ENCODE results near the gene ROR1.

The ROR1 gene

GRCh38 chr1:63773815-63774616, at the start of gene ROR1:
Gene ROR1 (plus strand): TSS chr1:63774017.
- peak; percentile 18 for DNase-seq

- DNase-seq, result no peak
Observed at GRCh38 chr1:63724375-63724899, 49.4 kb upstream of the ROR1 start.

- DNase-seq, result no peak
Observed at GRCh38 chr1:63728611-63729226, 45.1 kb upstream of the ROR1 start.

GRCh38 chr1:63729227-63729620, 44.6 kb upstream of the ROR1 start:
- DNase-seq, result no peak

- no peak for DNase-seq
Observed at GRCh38 chr1:63730211-63730610, 43.6 kb upstream of the ROR1 start.

- no peak for DNase-seq
Observed at GRCh38 chr1:63731117-63732043, 42.4 kb upstream of the ROR1 start.

GRCh38 chr1:63732666-63733065, 41.2 kb upstream of the ROR1 start:
- no peak for DNase-seq

- no peak for DNase-seq
Observed at GRCh38 chr1:63738772-63739171, 35.0 kb upstream of the ROR1 start.

GRCh38 chr1:63739452-63739851, 34.4 kb upstream of the ROR1 start:
- no peak for DNase-seq

GRCh38 chr1:63740432-63740831, 33.4 kb upstream of the ROR1 start:
- no peak for DNase-seq

- DNase-seq, result no peak
Observed at GRCh38 chr1:63742526-63742925, 31.3 kb upstream of the ROR1 start.

GRCh38 chr1:63743781-63744180, 30.0 kb upstream of the ROR1 start:
- no peak for DNase-seq

- no peak for DNase-seq
Observed at GRCh38 chr1:63746129-63746864, 27.5 kb upstream of the ROR1 start.

- DNase-seq, result no peak
Observed at GRCh38 chr1:63747445-63747844, 26.4 kb upstream of the ROR1 start.

GRCh38 chr1:63748046-63748580, 25.7 kb upstream of the ROR1 start:
- DNase-seq, result no peak

- no peak for DNase-seq
Observed at GRCh38 chr1:63748641-63749040, 25.2 kb upstream of the ROR1 start.

- DNase-seq, result no peak
Observed at GRCh38 chr1:63750721-63751120, 23.1 kb upstream of the ROR1 start.

- no peak for DNase-seq
Observed at GRCh38 chr1:63752176-63752575, 21.6 kb upstream of the ROR1 start.

GRCh38 chr1:63753591-63753990, 20.2 kb upstream of the ROR1 start:
- DNase-seq, result no peak

- no peak for DNase-seq
Observed at GRCh38 chr1:63756839-63757238, 17.0 kb upstream of the ROR1 start.

- DNase-seq, result no peak
Observed at GRCh38 chr1:63757334-63757733, 16.5 kb upstream of the ROR1 start.

- DNase-seq, result no peak
Observed at GRCh38 chr1:63758791-63759190, 15.0 kb upstream of the ROR1 start.
